ENCODE data around the gene CCIN. TPM values are rescaled to one million over a fixed set of nuclear protein-coding genes. Genes with fewer than 3 reads are reported as not detected.
A peak's percentile ranks its signal among the peaks of the same experiment; 100 is the strongest.
"Not testable (repeated sequence)": the region's sequence is repeated elsewhere in the genome, so short reads cannot be mapped to it uniquely, and the experiment has no call there.

CCIN gene
- polyA plus RNA-seq, 3 donors, result 0.27 to 0.39 (median 0.27) TPM

DNA sequence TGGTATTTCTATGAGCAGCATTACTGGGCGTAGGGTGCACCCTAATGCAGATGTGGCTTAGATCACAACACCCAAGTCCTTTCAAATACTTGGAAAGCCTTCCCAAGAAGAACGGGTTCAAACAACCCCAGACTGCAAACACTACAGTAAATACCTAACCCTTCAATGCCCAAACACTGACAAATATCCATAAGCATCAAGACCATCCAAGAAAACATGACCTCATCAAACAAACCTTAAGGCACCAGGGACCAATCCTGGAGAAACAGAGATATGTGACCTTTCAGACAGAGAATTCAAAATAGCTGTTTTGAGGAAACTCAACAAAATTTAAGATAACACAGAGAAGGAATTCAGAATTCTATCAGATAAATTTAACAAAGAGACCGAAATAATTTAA lies 6.0 kb downstream of the CCIN start:
- DNase-seq (ENCODE audit: extremely low read depth in 1 of 11, low read depth in 9 of 11, low spot score in 4 of 11), result not testable (repeated sequence)

DNA sequence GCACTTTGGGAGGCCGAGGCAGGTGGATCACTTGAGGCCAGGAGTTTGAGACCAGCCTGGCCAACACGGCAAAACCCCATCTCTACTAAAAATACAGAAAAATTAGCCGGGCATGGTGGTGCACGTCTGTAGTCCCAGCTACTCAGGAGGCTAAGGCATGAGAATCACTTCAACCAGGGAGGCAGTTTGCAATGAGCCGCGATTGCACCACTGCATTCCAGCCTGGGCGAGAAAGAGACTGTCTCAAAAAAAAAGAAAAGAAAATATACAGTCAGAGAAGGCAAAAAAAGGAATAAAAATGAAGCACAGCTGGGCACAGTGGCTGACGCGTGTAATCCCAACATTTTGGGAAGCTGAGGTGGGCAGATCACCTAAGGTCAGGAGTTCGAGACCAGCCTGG lies 7.3 kb downstream of the CCIN start:
- not testable (repeated sequence) for DNase-seq (ENCODE audit: extremely low read depth in 1 of 11, low read depth in 9 of 11, low spot score in 4 of 11)

- no peak for DNase-seq (ENCODE audit: extremely low read depth in 1 of 11, low read depth in 9 of 11, low spot score in 4 of 11)
Measured at GRCh38 chr9:36177571-36177970, 8.4 kb downstream of the CCIN start.

- DNase-seq (ENCODE audit: extremely low read depth in 1 of 11, low read depth in 9 of 11, low spot score in 4 of 11), result not testable (repeated sequence)
Measured at GRCh38 chr9:36180243-36180642, 11.1 kb downstream of the CCIN start.

GRCh38 chr9:36187414-36187813 lies 18.2 kb downstream of the CCIN start:
- no peak for DNase-seq (ENCODE audit: extremely low read depth in 1 of 11, low read depth in 9 of 11, low spot score in 4 of 11)

DNA sequence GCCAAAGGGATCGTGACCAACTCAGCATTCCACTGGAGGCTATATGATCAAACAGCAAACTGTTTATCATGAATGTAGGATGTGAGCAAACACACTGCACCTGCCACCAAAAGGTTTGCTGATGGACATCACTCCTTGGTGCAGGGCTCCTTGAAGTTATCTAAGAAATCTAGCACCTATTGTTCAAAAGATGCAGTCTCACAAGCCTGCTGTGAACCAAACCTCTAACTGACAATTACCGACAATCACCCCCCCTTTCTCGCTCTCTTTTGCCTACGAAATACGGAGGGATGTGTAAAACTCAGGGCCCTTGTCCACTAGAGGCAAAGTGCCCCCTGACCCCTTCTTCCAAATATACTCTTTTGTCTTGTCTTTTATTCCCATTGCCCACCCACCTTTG lies 19.0 kb downstream of the CCIN start:
- DNase-seq (ENCODE audit: extremely low read depth in 1 of 11, low read depth in 9 of 11, low spot score in 4 of 11), result no peak

DNA sequence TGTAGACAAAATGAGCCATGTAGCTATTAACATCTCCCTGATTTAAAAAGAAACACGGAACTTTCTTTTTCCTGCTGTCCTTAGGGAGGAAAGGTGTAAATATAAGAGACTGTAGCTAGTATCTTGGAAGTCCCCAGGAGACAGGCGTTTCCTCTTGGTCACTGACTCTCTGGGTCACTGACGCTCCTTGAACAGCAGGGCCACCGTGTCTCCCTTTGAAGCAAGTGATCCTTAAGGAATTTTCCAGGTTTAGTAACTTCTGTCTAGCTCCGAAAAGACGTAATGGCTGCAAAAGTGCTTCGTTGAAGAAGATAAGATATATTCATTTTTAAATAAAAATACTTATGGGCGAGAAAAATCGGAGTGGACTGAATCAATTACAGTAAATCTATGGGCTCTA lies 20.8 kb downstream of the CCIN start:
- DNase-seq (ENCODE audit: extremely low read depth in 1 of 11, low read depth in 9 of 11, low spot score in 4 of 11), result peak in 1 of 11 donors; percentile 7

DNA sequence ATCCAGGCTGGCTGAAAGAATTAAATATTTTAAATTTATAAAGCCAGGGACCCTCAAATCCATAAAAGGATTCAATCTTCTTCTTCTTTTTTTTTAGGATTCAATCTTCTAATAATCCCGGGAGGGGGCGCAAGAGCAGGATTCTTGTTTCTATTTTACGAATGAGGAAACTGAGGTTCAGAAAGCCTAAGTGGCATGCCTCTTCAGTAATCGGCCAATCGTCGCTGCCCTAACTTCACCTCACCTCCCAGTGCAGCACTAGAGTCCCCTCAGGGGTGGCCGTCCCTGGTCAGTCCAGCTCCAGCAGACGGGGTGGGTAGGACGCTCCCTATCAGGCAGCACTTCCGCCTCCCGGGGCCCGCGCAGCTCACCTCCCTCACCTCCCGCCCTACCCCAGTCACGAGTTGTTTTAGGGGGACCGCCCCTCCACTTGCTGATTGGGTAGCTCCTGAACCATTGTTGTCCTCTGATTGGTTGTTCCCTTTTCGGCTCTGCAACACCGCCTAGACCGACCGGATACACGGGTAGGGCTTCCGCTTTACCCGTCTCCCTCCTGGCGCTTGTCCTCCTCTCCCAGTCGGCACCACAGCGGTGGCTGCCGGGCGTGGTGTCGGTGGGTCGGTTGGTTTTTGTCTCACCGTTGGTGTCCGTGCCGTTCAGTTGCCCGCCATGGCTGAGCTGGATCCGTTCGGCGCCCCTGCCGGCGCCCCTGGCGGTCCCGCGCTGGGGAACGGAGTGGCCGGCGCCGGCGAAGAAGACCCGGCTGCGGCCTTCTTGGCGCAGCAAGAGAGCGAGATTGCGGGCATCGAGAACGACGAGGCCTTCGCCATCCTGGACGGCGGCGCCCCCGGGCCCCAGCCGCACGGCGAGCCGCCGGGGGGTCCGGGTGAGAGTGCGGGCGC lies 21.5 kb downstream of the CCIN start, which contains the start of gene CLTA:
TSS of gene CLTA (plus strand) at position 534 of the 902 bp plus-strand sequence. CDS start at position 670, 136 bp downstream.
- DNase-seq (ENCODE audit: extremely low read depth in 1 of 11, low read depth in 9 of 11, low spot score in 4 of 11), result peak; percentile 90 to 99 (median 95)

DNA sequence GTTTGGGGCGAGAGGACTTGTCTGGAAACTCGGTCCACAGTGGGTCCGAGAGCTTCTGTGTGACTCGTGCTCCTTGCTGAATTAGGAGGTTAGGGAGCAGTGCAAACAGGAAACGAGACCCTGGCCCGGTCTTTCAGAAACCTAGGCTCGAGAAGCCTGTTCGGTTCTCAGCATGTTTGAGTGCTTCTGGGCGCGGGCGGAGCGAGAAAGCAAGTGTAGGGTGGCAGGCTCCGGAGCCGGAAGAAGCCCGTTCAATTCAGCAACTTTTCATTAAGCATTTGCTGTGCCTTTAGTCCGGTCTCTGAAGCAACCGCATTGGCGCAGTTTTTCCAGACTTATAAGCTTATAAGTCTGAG lies 22.1 kb downstream of the CCIN start:
- peak in 1 of 11 donors; percentile 5 for DNase-seq (ENCODE audit: extremely low read depth in 1 of 11, low read depth in 9 of 11, low spot score in 4 of 11)

- DNase-seq (ENCODE audit: extremely low read depth in 1 of 11, low read depth in 9 of 11, low spot score in 4 of 11), result peak in 1 of 11 donors; percentile 7
Measured at GRCh38 chr9:36191686-36192085, 22.5 kb downstream of the CCIN start.

GRCh38 chr9:36192196-36192595 lies 23.0 kb downstream of the CCIN start:
- DNase-seq (ENCODE audit: extremely low read depth in 1 of 11, low read depth in 9 of 11, low spot score in 4 of 11), result peak in 1 of 11 donors; percentile 45

DNA sequence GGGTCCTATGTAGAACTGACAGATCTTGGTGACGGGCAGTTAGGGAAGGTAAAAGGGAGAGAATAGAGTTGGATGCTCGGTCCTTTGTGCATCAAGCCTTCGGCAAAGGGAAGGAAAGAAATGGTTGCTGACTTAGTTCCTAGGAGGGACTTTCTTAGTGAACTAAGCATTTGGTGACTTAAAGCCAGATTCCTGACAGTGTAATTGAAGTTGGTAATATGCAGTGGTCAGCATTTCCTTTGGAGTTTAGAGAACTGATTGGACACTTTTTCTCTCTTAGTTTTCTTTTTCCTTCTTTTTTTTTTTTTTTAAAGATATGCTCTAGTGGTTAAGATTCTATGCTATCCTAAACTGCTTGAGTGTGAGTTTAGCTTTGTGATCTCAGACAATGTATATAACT lies 23.8 kb downstream of the CCIN start:
- no peak for DNase-seq (ENCODE audit: extremely low read depth in 1 of 11, low read depth in 9 of 11, low spot score in 4 of 11)

DNA sequence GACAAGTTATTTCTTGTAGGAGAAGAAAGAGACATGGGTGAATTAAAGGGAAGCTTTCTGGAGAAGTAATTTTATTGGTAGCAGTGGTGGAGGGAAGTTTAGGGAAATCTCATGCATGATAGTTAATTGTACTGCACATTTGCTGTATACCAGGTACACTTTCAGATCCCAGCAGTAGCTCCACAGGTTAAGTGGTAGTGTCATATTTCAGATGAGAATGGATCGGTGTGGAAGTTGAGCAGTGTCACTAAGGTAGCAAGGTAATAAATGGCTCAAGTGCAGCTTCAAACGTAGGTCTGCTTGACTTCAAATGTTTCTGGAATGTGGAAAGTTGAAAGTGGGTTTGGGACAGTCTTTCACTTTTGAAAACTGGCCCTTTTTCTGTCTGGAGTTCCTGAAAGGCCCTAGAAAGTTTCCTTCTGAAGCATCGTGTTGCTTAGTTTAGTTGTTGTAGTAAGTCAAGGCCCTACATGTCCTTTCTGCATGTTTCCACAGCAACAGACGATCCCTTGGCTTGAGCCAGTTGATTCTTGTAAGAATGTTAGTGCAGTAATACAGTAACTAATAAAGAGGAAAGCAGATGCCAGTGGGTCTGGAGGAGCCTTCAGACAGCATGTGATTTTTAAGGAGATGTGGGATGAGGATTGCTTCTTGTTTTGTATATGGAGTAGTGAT lies 25.3 kb downstream of the CCIN start:
- peak in 1 of 11 donors; percentile 31 for DNase-seq (ENCODE audit: extremely low read depth in 1 of 11, low read depth in 9 of 11, low spot score in 4 of 11)

DNA sequence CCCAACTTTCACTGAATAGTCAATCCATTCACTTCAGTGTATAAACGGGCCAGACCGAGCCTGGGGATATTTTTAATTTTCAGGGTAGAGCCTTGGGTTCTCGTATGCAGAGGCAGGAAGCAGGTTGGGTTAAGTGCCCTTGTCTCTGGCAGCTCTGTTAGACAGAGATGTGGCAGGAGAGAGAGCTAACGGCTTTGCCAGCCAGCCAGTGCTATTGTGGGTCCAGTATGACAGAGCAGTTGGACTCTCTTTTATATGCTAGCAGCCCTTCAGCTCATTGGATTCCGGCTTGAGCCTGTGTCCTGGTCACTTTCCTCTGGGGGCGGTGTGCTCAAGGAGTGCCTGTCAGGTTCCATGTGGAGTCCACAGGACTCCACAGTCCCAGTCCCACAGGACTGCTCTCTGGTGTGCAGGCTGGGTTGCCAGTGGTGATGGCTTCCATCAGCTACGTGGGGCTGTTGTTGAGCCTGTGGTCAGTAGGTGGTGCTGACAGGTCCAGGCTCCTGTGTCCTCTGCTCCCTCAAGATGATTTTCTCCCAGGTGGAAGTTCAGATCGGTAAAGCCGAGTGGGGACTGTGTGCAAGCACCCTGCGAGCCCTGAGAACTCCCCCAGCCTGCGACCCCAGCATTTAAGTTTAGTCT lies 35.8 kb downstream of the CCIN start:
- no peak for DNase-seq (ENCODE audit: extremely low read depth in 1 of 11, low read depth in 9 of 11, low spot score in 4 of 11)

- no peak for DNase-seq (ENCODE audit: extremely low read depth in 1 of 11, low read depth in 9 of 11, low spot score in 4 of 11)
Measured at GRCh38 chr9:36207016-36207415, 37.8 kb downstream of the CCIN start.

GRCh38 chr9:36207546-36208012 lies 38.4 kb downstream of the CCIN start:
- DNase-seq (ENCODE audit: extremely low read depth in 1 of 11, low read depth in 9 of 11, low spot score in 4 of 11), result no peak

DNA sequence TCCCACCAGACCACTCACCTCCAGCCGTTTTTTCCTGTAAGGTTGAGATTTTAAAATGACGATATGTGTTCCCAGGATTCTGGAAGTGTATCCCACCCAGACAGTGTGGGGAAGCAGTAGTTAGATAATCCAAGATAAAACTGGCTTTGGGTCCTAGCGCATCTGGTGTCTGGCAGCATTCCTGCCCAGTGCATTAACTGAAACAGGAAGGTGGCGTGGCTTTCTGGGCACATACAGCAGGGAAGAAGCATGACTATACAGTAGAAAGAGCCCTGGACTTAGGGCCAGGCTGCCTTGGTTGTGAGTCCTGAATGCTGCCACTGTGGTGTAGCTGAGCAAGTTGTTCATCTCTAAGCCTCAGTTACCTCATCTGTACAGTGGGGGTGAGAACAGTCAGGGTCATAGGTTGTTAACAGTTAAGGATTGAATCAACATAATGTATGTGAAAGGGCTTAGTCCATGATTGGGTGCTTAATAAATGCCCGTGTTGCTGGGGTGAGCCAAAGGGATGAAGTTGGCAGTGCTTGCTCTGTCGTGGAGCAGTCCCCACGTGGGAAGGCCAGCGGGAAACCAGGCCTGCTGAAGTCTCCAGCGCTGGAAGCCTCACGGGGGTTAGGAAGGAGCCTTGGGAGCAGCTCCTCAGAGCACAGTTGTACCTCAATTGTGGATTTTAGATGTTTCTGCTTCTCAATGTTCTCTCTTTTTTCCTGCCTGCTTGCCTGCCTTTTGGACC lies 39.5 kb downstream of the CCIN start:
- no peak for DNase-seq (ENCODE audit: extremely low read depth in 1 of 11, low read depth in 9 of 11, low spot score in 4 of 11)

DNA sequence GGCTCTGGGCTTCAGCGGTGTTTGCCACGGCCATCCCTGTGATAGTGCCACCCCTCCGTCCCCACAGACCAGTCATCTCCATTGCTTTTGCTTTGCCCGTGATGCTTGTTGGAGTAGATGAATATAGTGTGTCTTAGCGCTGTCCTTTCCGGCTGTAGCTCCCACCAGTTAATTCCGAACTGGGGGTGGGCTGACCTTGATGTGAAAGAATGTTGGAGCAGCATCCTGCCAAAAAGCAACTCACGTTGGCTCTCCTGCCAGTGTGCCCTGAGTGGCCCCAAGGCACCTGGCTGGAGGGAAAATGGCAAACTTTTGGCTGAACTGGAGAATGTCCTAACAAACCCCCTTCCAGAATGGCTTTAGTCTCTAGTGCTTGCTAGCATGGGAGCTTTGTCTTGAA lies 41.5 kb downstream of the CCIN start:
- DNase-seq (ENCODE audit: extremely low read depth in 1 of 11, low read depth in 9 of 11, low spot score in 4 of 11), result no peak

- no peak for DNase-seq (ENCODE audit: extremely low read depth in 1 of 11, low read depth in 9 of 11, low spot score in 4 of 11)
Measured at GRCh38 chr9:36211510-36211909, 42.3 kb downstream of the CCIN start.
